Neuronal stem cell (in vitro differentiated cells): ENCODE measurements around the gene AKAP9.
"Not testable (repeated sequence)": the region's sequence is repeated elsewhere in the genome, so short reads cannot be mapped to it uniquely, and the experiment has no call there.

Experiments used
- DNase-seq: peaks from one replicate; pipeline ENCODE4 v3.0.0-alpha.2; 2013; ENCODE audit warnings: low spot score
- H2AFZ ChIP-seq: one replicate; pipeline ENCODE4 v1.6.1; 2013; ENCODE audit warnings: mild to moderate bottlenecking, low read length, inconsistent platforms
- H2AK5ac ChIP-seq: 2 replicates; pipeline ENCODE4 v1.6.1; 2013; ENCODE audit warnings: low read depth, mild to moderate bottlenecking, inconsistent platforms, low read length, moderate library complexity, mixed read lengths
- H2BK120ac ChIP-seq: 2 replicates; pipeline ENCODE4 v1.6.1; 2013; ENCODE audit warnings: low read depth, mild to moderate bottlenecking, inconsistent platforms, low read length, moderate library complexity, mixed read lengths
- H2BK12ac ChIP-seq: one replicate; pipeline ENCODE4 v1.6.1; 2013; ENCODE audit warnings: low read length, inconsistent platforms
- H2BK15ac ChIP-seq: 2 replicates; pipeline ENCODE4 v1.6.1; 2013; ENCODE audit warnings: mild to moderate bottlenecking, low read length, inconsistent platforms, mixed read lengths
- H2BK5ac ChIP-seq: one replicate; pipeline ENCODE4 v1.6.1; 2013; ENCODE audit warnings: inconsistent platforms, mild to moderate bottlenecking, low read length, moderate library complexity
- H3K14ac ChIP-seq: one replicate; pipeline ENCODE4 v1.6.1; 2013; ENCODE audit warnings: low read length, inconsistent platforms
- H3K18ac ChIP-seq: 2 replicates; pipeline ENCODE4 v1.6.1; 2013; ENCODE audit warnings: low read length, inconsistent platforms
- H3K23ac ChIP-seq: 2 replicates; pipeline ENCODE4 v1.6.1; 2013; ENCODE audit warnings: low read depth, mild to moderate bottlenecking, mixed read lengths, low read length, inconsistent platforms; ENCODE audit not compliant: poor library complexity
- H3K27ac ChIP-seq: replicated peaks from 3 replicates; pipeline ENCODE4 v1.5.1; 2013; ENCODE audit warnings: low read length, inconsistent platforms
- H3K27me3 ChIP-seq, 3 experiments: 2 replicates each; pipeline ENCODE4 v1.6.1; 2013; ENCODE audit warnings: low read length in 3 of 3, mild to moderate bottlenecking in 2 of 3, inconsistent platforms in 1 of 3, low read depth in 1 of 3, mixed read lengths in 1 of 3, moderate library complexity in 1 of 3; ENCODE audit not compliant: control insufficient read depth in 3 of 3, insufficient read depth in 3 of 3
- H3K36me3 ChIP-seq, 2 donors: replicated peaks in 1 of 2; 2 replicates each; pipeline ENCODE4 v1.6.1; 2013; ENCODE audit warnings: low read length in 2 of 2; ENCODE audit not compliant: control insufficient read depth in 2 of 2, insufficient read depth in 2 of 2
- H3K4ac ChIP-seq: 2 replicates; pipeline ENCODE4 v1.6.1; 2013; ENCODE audit warnings: inconsistent platforms, mild to moderate bottlenecking, low read length, moderate library complexity
- H3K4me1 ChIP-seq, 2 donors: 1 replicate in 1 of 2; 2 replicates in 1 of 2; pipeline ENCODE4 v1.6.1; 2013; ENCODE audit warnings: low read length in 2 of 2, low read depth in 1 of 2; ENCODE audit not compliant: control insufficient read depth in 2 of 2, insufficient read depth in 1 of 2
- H3K4me2 ChIP-seq: one replicate; pipeline ENCODE4 v1.6.1; 2013; ENCODE audit warnings: mild to moderate bottlenecking, low read length, inconsistent platforms; ENCODE audit not compliant: insufficient read depth, poor library complexity, severe bottlenecking
- H3K4me3 ChIP-seq, 2 donors: 2 replicates each; pipeline ENCODE4 v1.5.1; 2013; ENCODE audit warnings: low read length in 2 of 2, mild to moderate bottlenecking in 2 of 2, inconsistent platforms in 1 of 2, moderate library complexity in 1 of 2
- H3K79me1 ChIP-seq: one replicate; pipeline ENCODE4 v1.6.1; 2013; ENCODE audit warnings: low read depth, mild to moderate bottlenecking, inconsistent platforms, low read length, moderate library complexity
- H3K9ac ChIP-seq: one replicate; pipeline ENCODE4 v1.6.1; 2013; ENCODE audit warnings: mild to moderate bottlenecking, low read depth, low read length, inconsistent platforms; ENCODE audit not compliant: poor library complexity
- H3K9me3 ChIP-seq, 2 donors: replicated peaks in 1 of 2; 2 replicates each; pipeline versions ENCODE3 to v1.6.1; 2013; ENCODE audit warnings: low read length in 2 of 2, mild to moderate bottlenecking in 2 of 2, inconsistent platforms in 1 of 2, low read depth in 1 of 2, mixed read lengths in 1 of 2, moderate library complexity in 1 of 2; ENCODE audit not compliant: control insufficient read depth in 2 of 2, insufficient read depth in 1 of 2
- H4K8ac ChIP-seq: one replicate; pipeline ENCODE4 v1.6.1; 2013; ENCODE audit warnings: low read depth, mild to moderate bottlenecking, inconsistent platforms, low read length, moderate library complexity
- H4K91ac ChIP-seq: one replicate; pipeline ENCODE4 v1.6.1; 2013; ENCODE audit warnings: low read length, low read depth, mild to moderate bottlenecking, inconsistent platforms; ENCODE audit not compliant: poor library complexity
- WGBS, 2 donors: extraction: QIAGEN DNeasy Blood & Tissue Kit; methylation state at CpG; one replicate each; pipeline ENCODE4 v1.1.7; 2013; ENCODE audit warnings: missing lambda C conversion rate in 2 of 2, mixed read lengths in 1 of 2; ENCODE audit not compliant: insufficient read length in 2 of 2, insufficient replicate concordance in 1 of 2; ENCODE audit errors: extremely low coverage in 2 of 2; 5-methylcytosine and 5-hydroxymethylcytosine counted together

The AKAP9 gene

DNA sequence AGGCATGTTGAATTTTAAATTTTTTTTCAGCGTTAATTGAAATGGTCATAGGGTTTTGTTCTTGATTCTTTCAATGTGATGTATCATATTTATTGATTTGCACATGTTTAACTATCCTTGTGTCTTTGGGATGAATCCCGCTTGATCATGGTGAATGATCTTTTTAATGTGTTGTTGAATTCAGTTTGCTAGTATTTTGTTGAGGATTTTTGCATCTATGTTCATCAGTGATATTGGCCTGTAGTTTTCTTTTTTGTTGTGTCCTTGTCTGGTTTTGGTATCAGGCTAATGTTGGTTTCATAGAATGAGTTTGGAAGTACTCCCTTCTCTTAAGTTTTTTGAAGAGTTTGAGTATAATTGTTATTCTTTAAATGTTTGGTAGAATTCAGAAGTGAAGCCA lies 26.9 kb downstream of the AKAP9 start:
- not testable (repeated sequence) for H4K91ac ChIP-seq, H3K18ac ChIP-seq, H3K4me2 ChIP-seq, H3K9ac ChIP-seq, H2AK5ac ChIP-seq, H3K27me3 ChIP-seq, H3K36me3 ChIP-seq, H2BK120ac ChIP-seq, H3K4me3 ChIP-seq, H2AFZ ChIP-seq, H3K4me1 ChIP-seq, H3K27ac ChIP-seq, H2BK15ac ChIP-seq, H3K79me1 ChIP-seq, H2BK12ac ChIP-seq, H3K14ac ChIP-seq, H3K4ac ChIP-seq, H3K23ac ChIP-seq, H4K8ac ChIP-seq, DNase-seq, H2BK5ac ChIP-seq
- WGBS, 2 donors, result no CpG with 5 or more reads among the region's 2 CpGs
- peaks cover 0 to 15% of the 10 kb centered on the region in 2 donors for H3K9me3 ChIP-seq

DNA sequence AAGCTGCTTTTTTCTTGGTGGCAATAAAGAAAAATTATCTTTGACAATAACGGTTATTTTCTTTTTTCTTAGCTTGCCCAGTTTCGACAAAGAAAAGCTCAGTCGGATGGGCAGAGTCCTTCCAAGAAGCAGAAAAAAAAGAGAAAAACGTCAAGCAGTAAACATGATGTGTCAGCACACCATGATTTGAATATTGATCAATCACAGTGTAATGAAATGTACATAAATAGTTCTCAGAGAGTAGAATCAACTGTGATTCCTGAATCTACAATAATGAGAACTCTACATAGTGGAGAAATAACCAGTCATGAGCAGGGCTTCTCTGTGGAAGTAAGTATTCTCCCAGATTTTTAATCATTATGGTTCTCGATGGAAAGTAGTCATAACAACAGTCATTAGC lies 33.0 kb downstream of the AKAP9 start:
- Histone ChIP-seq H3K9ac (no peak overlapping the region), H4K91ac (no peak overlapping the region), H3K4me3 (no peak overlapping the region), H2BK15ac (no peak overlapping the region), H4K8ac (no peak overlapping the region), H3K18ac (no peak overlapping the region), H2BK5ac (no peak overlapping the region), H2BK12ac (no peak overlapping the region), H3K23ac (no peak overlapping the region), H2AFZ (no peak overlapping the region), H3K36me3 (peaks cover 0 to 30% of the 10 kb centered on the region in 2 donors), H3K4me1 (peaks cover 0 to 1% of the 10 kb centered on the region in 2 donors), H3K27me3 (no peaks in the 10 kb centered on the region), H2AK5ac (no peak overlapping the region), H3K27ac (no peak overlapping the region), H3K4me2 (no peak overlapping the region), H3K79me1 (no peaks in the 10 kb centered on the region), H2BK120ac (no peak overlapping the region), H3K9me3 (peaks cover 0 to 7% of the 10 kb centered on the region in 2 donors), H3K4ac (no peak overlapping the region), H3K14ac (no peak overlapping the region)
- WGBS, 2 donors, result no CpG with 5 or more reads among the region's 5 CpGs
- no peak for DNase-seq

DNA sequence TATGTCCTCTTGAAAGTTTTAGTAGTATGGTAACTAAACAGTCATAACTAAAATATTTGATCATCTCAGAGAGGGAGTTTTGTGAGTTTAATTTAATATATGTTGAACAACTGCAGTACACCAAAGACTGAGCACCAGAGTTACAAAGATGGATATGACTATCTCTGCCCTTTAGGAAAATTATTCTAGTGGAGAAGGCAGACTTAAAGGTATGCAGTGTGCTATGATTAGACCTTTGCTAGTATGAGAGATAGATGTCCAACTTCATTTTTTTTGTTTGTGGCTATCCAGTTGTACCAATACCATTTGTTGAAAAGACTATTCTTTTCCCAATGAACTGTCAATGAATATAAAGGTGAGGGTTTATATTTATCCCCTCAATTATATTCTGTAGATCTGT lies 33.4 kb downstream of the AKAP9 start:
- H3K27me3 ChIP-seq, result no peaks in the 10 kb centered on the region
- no peak overlapping the region for H3K14ac ChIP-seq
- no peak overlapping the region for H4K8ac ChIP-seq
- no peak overlapping the region for H2BK120ac ChIP-seq
- no peak overlapping the region for H4K91ac ChIP-seq
- H3K4ac ChIP-seq, result no peak overlapping the region
- H3K9ac ChIP-seq, result no peak overlapping the region
- DNase-seq, result no peak
- H2BK15ac ChIP-seq, result no peak overlapping the region
- H2BK12ac ChIP-seq, result no peak overlapping the region
- no peak overlapping the region for H2BK5ac ChIP-seq
- H3K27ac ChIP-seq, result no peak overlapping the region
- peaks cover 0 to 7% of the 10 kb centered on the region in 2 donors for H3K9me3 ChIP-seq
- no peaks in the 10 kb centered on the region for H3K79me1 ChIP-seq
- no peak overlapping the region for H3K18ac ChIP-seq
- no peak overlapping the region for H2AFZ ChIP-seq
- no peak overlapping the region for H3K4me3 ChIP-seq
- H3K4me2 ChIP-seq, result no peak overlapping the region
- no peak overlapping the region for H2AK5ac ChIP-seq
- no peak overlapping the region for H3K23ac ChIP-seq
- peaks cover 0 to 32% of the 10 kb centered on the region in 2 donors for H3K36me3 ChIP-seq
- peaks cover 0 to 1% of the 10 kb centered on the region in 2 donors for H3K4me1 ChIP-seq

GRCh38 chr7:91976743-91977142 lies 36.1 kb downstream of the AKAP9 start:
- no peak overlapping the region for H2BK15ac ChIP-seq
- no peak overlapping the region for H3K23ac ChIP-seq
- WGBS, 2 donors, result no CpG with 5 or more reads among the region's 4 CpGs
- no peak overlapping the region for H3K14ac ChIP-seq
- H4K91ac ChIP-seq, result no peak overlapping the region
- no peak overlapping the region for H3K4me2 ChIP-seq
- H3K18ac ChIP-seq, result no peak overlapping the region
- peaks cover 0 to 1% of the 10 kb centered on the region in 2 donors for H3K4me1 ChIP-seq
- H3K79me1 ChIP-seq, result no peaks in the 10 kb centered on the region
- H3K27me3 ChIP-seq, result no peaks in the 10 kb centered on the region
- no peak overlapping the region for H3K9ac ChIP-seq
- no peak overlapping the region for H2BK12ac ChIP-seq
- H3K27ac ChIP-seq, result no peak overlapping the region
- H3K4ac ChIP-seq, result no peak overlapping the region
- no peak overlapping the region for H3K4me3 ChIP-seq
- H2AK5ac ChIP-seq, result no peak overlapping the region
- H3K36me3 ChIP-seq, result peaks cover 0 to 54% of the 10 kb centered on the region in 2 donors
- no peak overlapping the region for H2BK120ac ChIP-seq
- no peak overlapping the region for H2BK5ac ChIP-seq
- H4K8ac ChIP-seq, result no peak overlapping the region
- DNase-seq, result no peak
- no peak overlapping the region for H2AFZ ChIP-seq
- H3K9me3 ChIP-seq, result no peaks in the 10 kb centered on the region
